ENCODE results near the gene TRIM37. TPM values are rescaled to one million over a fixed set of nuclear protein-coding genes. Genes with fewer than 3 reads are reported as not detected.

The TRIM37 gene
- total RNA-seq, 2 experiments from 2014 or later = 29.3 to 37.7 TPM

DNA sequence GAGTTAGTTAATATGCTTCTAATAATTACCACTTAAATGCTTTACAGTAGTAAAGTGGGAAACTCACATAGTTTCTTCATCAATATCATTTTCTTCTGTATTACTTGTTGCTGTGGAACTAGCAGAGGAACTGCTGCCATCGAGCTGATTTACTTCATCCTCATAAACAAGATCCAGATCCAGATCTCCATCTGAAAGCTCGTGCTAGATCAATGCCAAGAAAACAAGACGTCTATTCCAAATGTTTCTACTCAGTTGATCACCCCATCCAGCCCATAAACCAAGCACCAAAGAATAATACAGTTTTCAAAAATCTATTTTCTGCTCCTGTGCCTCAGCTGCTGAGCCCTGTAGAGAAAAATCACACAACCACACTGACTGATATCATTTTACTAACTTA lies 59.1 kb downstream of the TRIM37 start:
- no peaks in the 10 kb centered on the region for H3K9me3 Mint-ChIP-seq (ENCODE audit: low read depth)
- no peaks in the 10 kb centered on the region for H3K27me3 Mint-ChIP-seq
- H3K27ac Mint-ChIP-seq = no peak overlapping the region
- CTCF ChIA-PET = no interaction called here
- peaks cover 38% of the 10 kb centered on the region for H3K36me3 Mint-ChIP-seq
- no peak for ATAC-seq
- no peak for DNase-seq
- H3K4me3 Mint-ChIP-seq = no peak overlapping the region
- H3K4me1 Mint-ChIP-seq = no peaks in the 10 kb centered on the region

DNA sequence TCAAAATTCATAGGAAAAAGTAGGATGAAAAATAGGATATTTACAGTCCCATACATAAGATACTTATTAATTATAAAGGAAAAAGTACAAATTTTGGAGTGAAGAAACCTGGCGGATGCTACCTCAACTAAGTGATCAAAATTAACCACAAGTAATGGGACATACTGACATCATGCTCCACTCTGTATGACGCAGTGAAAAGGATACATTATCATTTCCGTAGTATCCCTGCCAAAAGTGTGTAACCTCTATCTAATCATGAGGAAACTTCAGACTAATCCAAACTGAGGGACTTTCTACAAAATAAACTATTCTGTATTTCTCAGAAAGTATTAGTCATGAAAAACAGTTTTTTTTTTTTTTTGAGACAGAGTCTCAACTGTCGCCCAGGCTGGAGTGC lies 60.5 kb downstream of the TRIM37 start:
- ATAC-seq (no peak), DNase-seq (no peak)
- CTCF ChIA-PET = no interaction called here
- Mint-ChIP-seq H3K4me3 (no peak overlapping the region), H3K9me3 (ENCODE audit: low read depth) (no peaks in the 10 kb centered on the region), H3K36me3 (peaks cover 39% of the 10 kb centered on the region), H3K27me3 (no peaks in the 10 kb centered on the region), H3K4me1 (no peaks in the 10 kb centered on the region), H3K27ac (no peak overlapping the region)

DNA sequence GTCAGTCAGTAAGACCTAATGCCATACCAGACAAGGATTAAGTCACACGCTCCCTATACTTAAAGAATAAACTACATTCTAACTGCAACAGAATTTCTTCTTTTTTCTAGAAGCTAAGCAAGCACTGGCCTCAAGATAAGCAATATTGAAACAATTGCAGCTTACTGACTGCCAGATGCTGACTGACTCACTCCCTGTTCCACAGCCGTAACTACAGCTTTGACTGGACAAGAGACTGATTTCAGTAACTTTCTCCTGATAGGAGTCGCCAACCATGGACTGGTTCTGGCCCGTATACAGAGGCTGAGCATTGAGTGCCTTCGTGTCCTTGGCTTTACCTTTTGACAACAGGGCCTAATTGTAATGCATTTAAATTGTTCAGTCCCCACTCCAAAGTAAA lies 67.9 kb downstream of the TRIM37 start:
- ATAC-seq = no peak
- peaks cover 3% of the 10 kb centered on the region for H3K4me1 Mint-ChIP-seq
- H3K9me3 Mint-ChIP-seq (ENCODE audit: low read depth) = no peaks in the 10 kb centered on the region
- H3K4me3 Mint-ChIP-seq = no peak overlapping the region
- H3K36me3 Mint-ChIP-seq = peaks cover 38% of the 10 kb centered on the region
- no peaks in the 10 kb centered on the region for H3K27me3 Mint-ChIP-seq
- CTCF ChIA-PET = no interaction called here
- peak; percentile 43 for DNase-seq
- H3K27ac Mint-ChIP-seq = no peak overlapping the region

DNA sequence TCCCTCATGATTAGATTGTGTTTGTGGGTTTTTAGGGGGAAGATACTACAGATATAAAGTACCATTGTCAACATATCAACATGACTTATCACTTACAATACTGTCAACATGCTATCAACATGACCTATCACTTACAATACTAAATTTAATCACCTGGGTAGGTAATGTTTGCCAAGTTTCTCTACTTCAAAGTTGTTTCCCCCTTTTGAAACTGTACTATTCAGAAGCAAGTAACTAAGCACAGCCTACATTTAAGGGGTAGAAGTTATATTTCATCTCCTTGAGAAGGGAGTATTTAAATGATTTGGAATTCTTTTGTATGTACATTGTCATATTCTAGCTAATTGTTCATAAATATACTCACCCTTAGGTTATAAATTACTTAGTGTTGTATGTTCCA lies 68.7 kb downstream of the TRIM37 start:
- Mint-ChIP-seq H3K36me3 (peaks cover 33% of the 10 kb centered on the region), H3K4me3 (no peak overlapping the region), H3K4me1 (peaks cover 3% of the 10 kb centered on the region), H3K27ac (no peak overlapping the region), H3K9me3 (ENCODE audit: low read depth) (no peaks in the 10 kb centered on the region), H3K27me3 (no peaks in the 10 kb centered on the region)
- DNase-seq (no peak), ATAC-seq (no peak)
- CTCF ChIA-PET = no interaction called here

DNA sequence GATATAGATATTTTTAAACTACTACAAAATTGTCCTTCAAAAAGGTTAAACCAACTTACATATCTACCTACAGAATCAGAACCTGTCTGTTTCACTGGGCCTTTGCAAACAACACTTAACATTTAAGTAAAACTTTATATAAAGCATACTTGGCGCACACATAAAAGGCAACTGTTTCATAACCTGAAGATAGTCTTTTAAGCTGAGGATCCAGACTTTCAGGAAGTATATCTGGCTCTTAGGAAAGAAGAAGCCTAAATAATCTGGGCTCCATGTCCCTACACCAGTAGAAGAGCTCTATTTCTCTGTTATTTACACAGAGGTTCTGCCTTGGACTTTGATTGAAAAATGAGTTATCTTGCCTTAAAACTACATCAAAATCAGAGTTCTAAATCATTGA lies 75.9 kb downstream of the TRIM37 start:
- CTCF ChIA-PET = interaction anchor here (1.1 kb wide), 1 partner anchor 86 kb away, joined by 3 read pairs; no protein-coding TSS in a partner anchor
- no peaks in the 10 kb centered on the region for H3K27me3 Mint-ChIP-seq
- DNase-seq = no peak
- H3K4me3 Mint-ChIP-seq = no peak overlapping the region
- peaks cover 7% of the 10 kb centered on the region for H3K4me1 Mint-ChIP-seq
- H3K36me3 Mint-ChIP-seq = peaks cover 24% of the 10 kb centered on the region
- H3K9me3 Mint-ChIP-seq (ENCODE audit: low read depth) = no peaks in the 10 kb centered on the region
- H3K27ac Mint-ChIP-seq = no peak overlapping the region
- ATAC-seq = no peak

DNA sequence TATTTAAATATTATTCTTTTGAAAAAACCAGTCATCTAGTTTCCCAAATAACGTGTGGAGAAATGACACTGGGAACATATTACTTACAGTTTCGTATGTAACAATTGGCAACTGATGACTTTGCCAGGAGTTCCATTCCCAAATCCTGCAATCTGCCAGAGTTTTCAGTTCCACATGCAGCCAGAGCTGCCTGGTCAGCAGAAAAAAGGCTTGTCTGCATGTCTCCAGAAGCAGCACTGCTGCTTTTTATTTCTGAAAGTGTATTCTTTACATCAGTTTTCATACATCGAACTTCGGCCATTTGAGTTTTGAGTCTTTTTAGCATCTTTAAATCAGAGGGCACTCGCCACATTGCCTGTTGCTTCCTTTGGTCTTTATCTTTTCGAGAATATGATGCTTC lies 78.4 kb downstream of the TRIM37 start:
- DNase-seq = no peak
- Mint-ChIP-seq H3K27ac (no peak overlapping the region), H3K4me1 (peaks cover 7% of the 10 kb centered on the region), H3K4me3 (no peak overlapping the region), H3K9me3 (ENCODE audit: low read depth) (no peaks in the 10 kb centered on the region), H3K36me3 (peaks cover 22% of the 10 kb centered on the region), H3K27me3 (no peaks in the 10 kb centered on the region)
- CTCF ChIA-PET = interaction anchor here (2.3 kb wide), 1 partner anchor 11 kb away, joined by 6 read pairs; no protein-coding TSS in a partner anchor
- no peak for ATAC-seq

DNA sequence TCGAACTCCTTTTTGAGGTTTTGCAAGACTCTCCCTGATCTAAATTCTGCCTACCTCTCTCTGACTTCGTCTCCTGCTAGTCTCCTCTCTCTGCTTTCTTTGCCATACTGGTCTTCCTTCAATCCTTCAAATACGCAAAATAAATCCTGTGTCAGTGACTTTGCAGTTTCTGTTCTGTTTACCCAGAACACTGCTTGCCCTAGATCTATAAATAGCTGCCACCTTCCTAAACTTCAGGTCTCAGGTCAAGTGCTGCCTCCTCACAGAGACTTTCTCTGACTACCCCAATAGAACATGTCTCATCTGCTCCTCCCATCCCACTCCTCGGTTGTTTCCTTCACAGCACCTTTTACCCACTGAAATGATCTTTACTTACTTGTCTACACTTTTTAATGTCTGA lies 78.9 kb downstream of the TRIM37 start:
- H3K27ac Mint-ChIP-seq = no peak overlapping the region

DNA sequence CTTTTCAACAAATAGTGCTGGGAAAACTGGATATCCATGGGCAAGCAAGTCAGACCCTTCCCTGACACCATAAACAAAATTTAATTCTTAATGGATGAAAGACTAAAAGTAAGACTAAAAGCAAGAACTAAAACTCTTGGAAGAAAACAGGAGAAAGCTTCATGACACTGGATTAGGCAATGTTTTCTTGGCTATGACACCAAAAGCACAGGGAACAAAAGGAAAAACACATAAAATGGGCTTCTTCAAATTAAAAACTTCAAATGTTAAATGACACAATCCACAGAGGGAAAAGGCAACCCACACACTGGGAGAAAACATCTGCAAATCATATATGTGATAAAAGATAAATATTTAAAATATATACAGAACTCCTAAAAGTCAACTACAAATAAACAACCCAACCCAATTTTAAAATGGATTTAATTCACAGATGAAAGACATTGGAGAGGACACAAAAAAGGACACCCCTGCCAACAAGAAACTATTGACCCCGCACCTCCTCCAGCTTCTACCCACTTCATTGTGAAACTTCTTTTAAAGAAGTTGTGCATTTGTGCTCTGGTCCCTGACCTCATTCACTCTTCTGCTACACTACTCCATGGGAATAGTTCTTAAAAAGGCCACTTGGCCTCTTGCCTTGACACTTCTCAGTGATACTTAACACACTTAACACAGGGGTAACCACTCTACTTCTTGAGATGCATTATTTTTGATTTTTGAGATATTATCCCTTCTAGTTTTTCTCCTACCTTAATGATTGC lies 80.3 kb downstream of the TRIM37 start:
- DNase-seq = no peak
- H3K9me3 Mint-ChIP-seq (ENCODE audit: low read depth) = peaks cover under 1% of the 10 kb centered on the region
- H3K36me3 Mint-ChIP-seq = peaks cover 20% of the 10 kb centered on the region
- no peak overlapping the region for H3K27ac Mint-ChIP-seq
- no peaks in the 10 kb centered on the region for H3K27me3 Mint-ChIP-seq
- H3K4me3 Mint-ChIP-seq = no peak overlapping the region
- H3K4me1 Mint-ChIP-seq = peaks cover 7% of the 10 kb centered on the region
- ATAC-seq = no peak
- CTCF ChIA-PET = no interaction called here

More for the DNA sequence above, 78.9 kb downstream of the TRIM37 start:
- DNase-seq (no peak), ATAC-seq (no peak)
- CTCF ChIA-PET = interaction anchor here (2.3 kb wide), 1 partner anchor 11 kb away, joined by 6 read pairs; no protein-coding TSS in a partner anchor
- no peaks in the 10 kb centered on the region for H3K9me3 Mint-ChIP-seq (ENCODE audit: low read depth)
- H3K36me3 Mint-ChIP-seq = peaks cover 22% of the 10 kb centered on the region
- H3K4me1 Mint-ChIP-seq = peaks cover 7% of the 10 kb centered on the region
- no peaks in the 10 kb centered on the region for H3K27me3 Mint-ChIP-seq
- H3K4me3 Mint-ChIP-seq = no peak overlapping the region

DNA sequence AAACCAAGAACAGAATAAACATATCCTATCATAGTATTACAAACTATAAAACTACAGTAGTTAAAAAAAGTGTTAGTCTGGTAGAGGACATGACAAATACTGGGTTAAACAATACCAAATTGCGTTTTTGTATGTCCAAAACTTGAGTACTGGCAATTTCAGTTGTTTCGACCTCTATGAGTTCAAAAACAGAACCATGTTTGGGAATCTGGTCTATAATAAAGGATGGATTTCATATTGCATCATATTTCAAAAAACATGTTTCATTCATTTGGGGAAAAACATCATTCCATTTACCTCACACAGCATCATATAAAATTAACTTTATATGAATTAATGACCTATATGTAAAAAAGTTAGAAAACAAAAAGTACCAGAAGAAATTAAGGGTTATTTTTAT lies 81.8 kb downstream of the TRIM37 start:
- Mint-ChIP-seq H3K4me3 (no peak overlapping the region), H3K36me3 (peaks cover 29% of the 10 kb centered on the region), H3K4me1 (peaks cover 7% of the 10 kb centered on the region), H3K27ac (no peak overlapping the region), H3K9me3 (ENCODE audit: low read depth) (peaks cover 3% of the 10 kb centered on the region), H3K27me3 (no peaks in the 10 kb centered on the region)
- ATAC-seq = no peak
- CTCF ChIA-PET = no interaction called here
- DNase-seq = no peak

DNA sequence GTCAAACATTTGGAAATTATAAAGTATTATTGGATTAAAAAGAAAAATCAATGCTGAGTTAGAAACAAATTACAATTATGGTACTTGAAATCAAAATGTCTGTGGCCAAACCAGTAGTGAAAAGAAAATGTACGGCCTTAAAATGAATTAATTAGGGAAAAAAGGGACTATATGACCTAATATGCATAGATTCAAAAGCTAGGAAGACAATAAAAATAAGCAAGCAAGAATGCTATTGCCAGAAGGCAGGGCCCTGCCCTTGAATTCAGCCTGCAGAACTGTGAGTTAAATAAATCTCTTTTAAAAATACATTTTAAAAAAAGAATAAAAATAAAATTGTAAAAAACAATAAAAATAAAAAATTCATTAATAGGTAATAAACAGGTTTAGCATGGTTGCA lies 88.7 kb downstream of the TRIM37 start:
- Mint-ChIP-seq H3K9me3 (ENCODE audit: low read depth) (peaks cover 3% of the 10 kb centered on the region), H3K27ac (no peak overlapping the region), H3K4me1 (no peaks in the 10 kb centered on the region), H3K4me3 (no peak overlapping the region), H3K36me3 (peaks cover 33% of the 10 kb centered on the region), H3K27me3 (no peaks in the 10 kb centered on the region)
- CTCF ChIA-PET = interaction anchor here (1.2 to 2.0 kb wide), 2 partner anchors 11 to 13 kb away, joined by 3 to 6 read pairs; no protein-coding TSS in a partner anchor
- DNase-seq (no peak), ATAC-seq (no peak)

DNA sequence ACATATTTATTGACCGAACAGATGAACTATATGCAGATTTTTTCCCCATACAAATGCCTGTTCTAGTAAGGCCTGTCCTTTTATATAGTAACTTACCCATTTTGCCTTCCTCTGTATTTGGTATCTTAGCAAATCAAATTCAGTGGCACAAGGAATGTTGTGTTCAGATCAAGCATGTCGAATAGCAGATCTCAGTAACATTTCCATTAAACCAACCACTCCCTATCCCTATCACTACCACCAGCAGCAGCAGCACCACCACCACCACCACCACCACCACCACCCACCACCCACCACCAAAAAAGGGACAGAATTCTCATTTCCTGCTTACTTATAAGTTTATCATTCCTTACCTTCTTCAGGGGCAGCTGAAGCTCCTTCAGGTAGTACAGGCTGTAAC lies 94.7 kb downstream of the TRIM37 start:
- no peak overlapping the region for H3K4me3 Mint-ChIP-seq
- no peaks in the 10 kb centered on the region for H3K4me1 Mint-ChIP-seq
- no peak overlapping the region for H3K27ac Mint-ChIP-seq
- H3K27me3 Mint-ChIP-seq = no peaks in the 10 kb centered on the region
- DNase-seq = no peak
- no peak for ATAC-seq
- no peaks in the 10 kb centered on the region for H3K9me3 Mint-ChIP-seq (ENCODE audit: low read depth)
- CTCF ChIA-PET = interaction anchor here (0.6 kb wide), 1 partner anchor 217 kb away, joined by 3 read pairs; no protein-coding TSS in a partner anchor
- peaks cover 19% of the 10 kb centered on the region for H3K36me3 Mint-ChIP-seq

DNA sequence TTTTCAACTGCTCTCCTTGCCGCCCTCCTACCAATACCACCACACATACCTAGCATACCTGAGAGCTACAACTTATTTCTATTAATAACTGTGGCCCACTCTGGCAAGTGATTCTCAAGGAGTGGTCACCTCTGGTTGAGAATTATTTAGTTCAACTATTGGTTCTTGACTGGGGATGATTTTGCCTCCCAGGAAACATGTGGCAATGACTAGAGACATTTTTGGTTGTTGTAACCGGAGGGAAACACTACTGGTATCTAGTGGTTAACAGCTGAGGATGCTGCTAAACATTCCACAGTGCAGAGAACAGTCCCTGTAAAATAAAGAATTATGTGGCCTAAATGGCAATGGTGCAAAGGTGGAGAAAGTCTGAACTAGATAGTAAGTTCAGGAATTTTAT lies 96.7 kb downstream of the TRIM37 start:
- H3K27me3 Mint-ChIP-seq = no peaks in the 10 kb centered on the region
- H3K4me3 Mint-ChIP-seq = no peak overlapping the region
- CTCF ChIA-PET = interaction anchor here (0.5 kb wide), 1 partner anchor 199 kb away, joined by 5 read pairs; no protein-coding TSS in a partner anchor
- no peaks in the 10 kb centered on the region for H3K4me1 Mint-ChIP-seq
- peaks cover 16% of the 10 kb centered on the region for H3K36me3 Mint-ChIP-seq
- no peak for ATAC-seq
- no peak for DNase-seq
- no peak overlapping the region for H3K27ac Mint-ChIP-seq
- H3K9me3 Mint-ChIP-seq (ENCODE audit: low read depth) = no peaks in the 10 kb centered on the region

DNA sequence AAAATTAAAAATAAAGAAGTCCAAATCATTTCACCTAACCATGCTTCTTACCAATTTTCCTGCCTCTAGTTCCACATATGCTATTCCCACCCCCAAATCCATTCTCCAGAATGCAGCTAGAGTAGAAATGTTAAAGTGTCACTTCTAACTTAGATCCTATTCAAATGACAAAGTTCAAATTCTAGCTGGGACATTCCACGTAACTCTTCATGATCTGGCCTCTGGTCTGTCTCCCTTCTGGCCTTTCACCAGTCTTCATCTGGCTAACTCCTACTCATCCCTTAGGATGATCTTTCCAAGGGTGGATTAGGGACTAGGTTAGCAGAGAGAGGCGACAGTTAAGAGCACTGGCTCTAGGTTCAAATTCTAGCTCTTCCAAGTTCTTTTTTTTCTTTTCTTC lies 97.9 kb downstream of the TRIM37 start:
- no peaks in the 10 kb centered on the region for H3K27me3 Mint-ChIP-seq
- CTCF ChIA-PET = interaction anchor here (0.7 to 1.0 kb wide), 2 partner anchors 298 to 759 kb away, joined by 3 read pairs; no protein-coding TSS in a partner anchor
- DNase-seq (no peak), ATAC-seq (no peak)
- H3K9me3 Mint-ChIP-seq (ENCODE audit: low read depth) = no peaks in the 10 kb centered on the region
- H3K36me3 Mint-ChIP-seq = peaks cover 13% of the 10 kb centered on the region
- no peak overlapping the region for H3K27ac Mint-ChIP-seq
- H3K4me3 Mint-ChIP-seq = no peak overlapping the region
- peaks cover 8% of the 10 kb centered on the region for H3K4me1 Mint-ChIP-seq

DNA sequence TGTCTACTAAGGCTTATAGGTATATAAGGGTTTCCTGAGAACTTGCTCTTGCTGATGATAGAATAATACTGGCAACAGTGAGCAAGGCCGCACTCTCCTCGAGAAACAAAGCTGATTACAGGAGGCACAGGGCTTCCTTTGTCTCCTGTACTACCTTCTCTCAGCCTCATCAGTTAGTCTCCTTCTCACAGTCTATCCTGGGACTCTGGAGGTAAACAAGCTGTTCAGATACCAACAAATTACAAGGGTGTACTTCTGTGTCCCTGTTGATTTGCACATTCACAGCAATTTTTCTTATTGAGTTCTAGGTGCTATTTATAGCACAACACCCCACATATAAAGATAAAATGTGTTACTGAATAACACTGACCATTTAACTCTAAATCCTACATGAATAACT lies 98.7 kb downstream of the TRIM37 start:
- no peak for DNase-seq
- Mint-ChIP-seq H3K27ac (no peak overlapping the region), H3K4me1 (peaks cover 11% of the 10 kb centered on the region), H3K9me3 (ENCODE audit: low read depth) (no peaks in the 10 kb centered on the region), H3K27me3 (no peaks in the 10 kb centered on the region), H3K36me3 (peaks cover 10% of the 10 kb centered on the region), H3K4me3 (no peak overlapping the region)
- CTCF ChIA-PET = interaction anchor here (0.7 to 1.2 kb wide), 3 partner anchors 8 to 758 kb away, joined by 3 to 4 read pairs (median 3); no protein-coding TSS in a partner anchor
- no peak for ATAC-seq
